ENCODE data around the gene SCAF8. TPM values are rescaled to one million over a fixed set of nuclear protein-coding genes. Genes with fewer than 3 reads are reported as not detected.
"Not testable (repeated sequence)": the region's sequence is repeated elsewhere in the genome, so short reads cannot be mapped to it uniquely, and the experiment has no call there.

The SCAF8 gene
- total RNA-seq, 2 donors from 2014 or later, result 44.4 to 46.9 TPM

GRCh38 chr6:154738551-154738961, 5.3 kb downstream of the SCAF8 start:
- Histone ChIP-seq H3K4me3 (no peak overlapping the region), H3K36me3 (no peaks in the 10 kb centered on the region), H3K27me3 (no peaks in the 10 kb centered on the region), H3K4me1 (peaks cover 0 to 84% of the 10 kb centered on the region in 2 donors), H3K27ac (no peak overlapping the region), H3K9me3 (no peaks in the 10 kb centered on the region)
- no peak for DNase-seq (ENCODE audit: low spot score)
- no peak for TF ChIP-seq CTCF (IDR thresholded peaks at IDR 0.05)

GRCh38 chr6:154740658-154741057, 7.4 kb downstream of the SCAF8 start:
- no peak for DNase-seq (ENCODE audit: low spot score)
- Histone ChIP-seq H3K27ac (no peak overlapping the region), H3K36me3 (no peaks in the 10 kb centered on the region), H3K9me3 (no peaks in the 10 kb centered on the region), H3K4me1 (peaks cover 0 to 87% of the 10 kb centered on the region in 2 donors), H3K4me3 (no peak overlapping the region), H3K27me3 (no peaks in the 10 kb centered on the region)
- TF ChIP-seq CTCF (IDR thresholded peaks at IDR 0.05), result no peak

- Histone ChIP-seq H3K4me1 (peaks cover 0 to 83% of the 10 kb centered on the region in 2 donors), H3K36me3 (no peaks in the 10 kb centered on the region), H3K9me3 (no peaks in the 10 kb centered on the region), H3K4me3 (no peak overlapping the region), H3K27ac (no peak overlapping the region), H3K27me3 (no peaks in the 10 kb centered on the region)
- DNase-seq (ENCODE audit: low spot score), result no peak
- TF ChIP-seq CTCF (IDR thresholded peaks at IDR 0.05), result no peak
Measured at GRCh38 chr6:154742891-154743290, 9.7 kb downstream of the SCAF8 start.

- not testable (repeated sequence) for H3K27me3 ChIP-seq; H3K9me3 ChIP-seq; DNase-seq (ENCODE audit: low spot score); H3K27ac ChIP-seq; H3K36me3 ChIP-seq; H3K4me3 ChIP-seq
- H3K4me1 ChIP-seq, result peaks cover 0 to 75% of the 10 kb centered on the region in 2 donors
Measured at GRCh38 chr6:154744029-154744745, 11.0 kb downstream of the SCAF8 start.

- Histone ChIP-seq H3K4me3 (no peak overlapping the region), H3K36me3 (no peaks in the 10 kb centered on the region), H3K9me3 (no peaks in the 10 kb centered on the region), H3K4me1 (peaks cover 0 to 67% of the 10 kb centered on the region in 2 donors), H3K27me3 (no peaks in the 10 kb centered on the region), H3K27ac (no peak overlapping the region)
- TF ChIP-seq CTCF (IDR thresholded peaks at IDR 0.05), result no peak
- no peak for DNase-seq (ENCODE audit: low spot score)
Measured at GRCh38 chr6:154745243-154745642, 12.0 kb downstream of the SCAF8 start.

GRCh38 chr6:154749341-154749740, 16.1 kb downstream of the SCAF8 start:
- no peak overlapping the region for H3K27ac ChIP-seq
- H3K9me3 ChIP-seq, result no peaks in the 10 kb centered on the region
- no peak overlapping the region for H3K4me3 ChIP-seq
- TF ChIP-seq CTCF (IDR thresholded peaks at IDR 0.05), result no peak
- H3K27me3 ChIP-seq, result no peaks in the 10 kb centered on the region
- H3K36me3 ChIP-seq, result no peaks in the 10 kb centered on the region
- peaks cover 0 to 46% of the 10 kb centered on the region in 2 donors for H3K4me1 ChIP-seq
- no peak for DNase-seq (ENCODE audit: low spot score)
